B cell (primary cell): ENCODE results near the gene CDC42. TPM values are rescaled to one million over a fixed set of nuclear protein-coding genes. Genes with fewer than 3 reads are reported as not detected.

Source experiments
- ATAC-seq: fragments of 200-7000 bp; cut with Tn5 transposase; one replicate; pipeline ENCODE4 v1.10.0; 2021; ENCODE audit warnings: low read depth, mild to moderate bottlenecking, moderate number of reproducible peaks, moderate library complexity
- CTCF ChIA-PET: fragments of 350-600 bp; sonication (Branson Sonifier 250); formaldehyde crosslinking; loops from one replicate; lab custom pipeline; 2021; ENCODE audit warnings: antibody characterized with exemption, inconsistent platforms; lab: Charles Lee
- POLR2A ChIA-PET: fragments of 350-600 bp; sonication (Branson Sonifier 250); formaldehyde crosslinking; loops from one replicate; lab custom pipeline; 2021; ENCODE audit warnings: antibody characterized with exemption; lab: Charles Lee
- DNase-seq: peaks from one replicate; pipeline ENCODE4 v3.0.0; 2013
- H2AFZ ChIP-seq: 2 replicates; pipeline ENCODE4 v1.6.1; 2012; ENCODE audit warnings: mild to moderate bottlenecking, low read depth, low read length; ENCODE audit not compliant: insufficient read depth, poor library complexity, severe bottlenecking
- H3K27ac ChIP-seq, 2 donors: 1 replicate in 1 of 2; 2 replicates in 1 of 2; pipeline ENCODE4 v1.5.1; 2012 to 2013; ENCODE audit warnings: low read length in 2 of 2, mild to moderate bottlenecking in 2 of 2, moderate library complexity in 1 of 2
- H3K27me3 ChIP-seq, 4 experiments: fragments of 200-600 bp in 1 of 4; sonication (generic) in 1 of 4; replicated peaks in 1 of 4; 1 replicate in 2 of 4; 2 replicates in 2 of 4; pipeline versions ENCODE4 v1.6.1 to v1.7.0; 2013 to 2016; ENCODE audit warnings: low read length in 3 of 4, mild to moderate bottlenecking in 2 of 4, mixed read lengths in 1 of 4, moderate library complexity in 1 of 4; ENCODE audit not compliant: insufficient read depth in 4 of 4, control insufficient read depth in 3 of 4; ENCODE audit errors: control extremely low read depth in 1 of 4
- H3K36me3 ChIP-seq, 2 experiments: replicated peaks in 1 of 2; 1 replicate in 1 of 2; 2 replicates in 1 of 2; pipeline versions ENCODE4 v1.6.1 to v1.7.1; 2013; ENCODE audit warnings: low read length in 1 of 2; ENCODE audit not compliant: insufficient read depth in 2 of 2, control insufficient read depth in 1 of 2; ENCODE audit errors: control extremely low read depth in 1 of 2, extremely low read depth in 1 of 2
- H3K4me1 ChIP-seq, 2 donors: fragments of 200-600 bp in 1 of 2; sonication (generic) in 1 of 2; 1 replicate in 1 of 2; 2 replicates in 1 of 2; pipeline versions ENCODE4 v1.5.1 to v1.6.1; 2013 to 2017; ENCODE audit warnings: low read length in 2 of 2; ENCODE audit not compliant: control insufficient read depth in 2 of 2, insufficient read depth in 2 of 2
- H3K4me2 ChIP-seq: replicated peaks from 2 replicates; pipeline ENCODE3; 2012; ENCODE audit warnings: mild to moderate bottlenecking, low read depth, low read length; ENCODE audit not compliant: poor library complexity, severe bottlenecking
- H3K4me3 ChIP-seq, 5 experiments: fragments of 200-600 bp in 1 of 5; sonication (generic) in 1 of 5; 1 replicate in 3 of 5; 2 replicates in 2 of 5; pipeline versions ENCODE4 v1.5.1 to v1.7.0; 2011 to 2016; ENCODE audit warnings: low read length in 4 of 5, mild to moderate bottlenecking in 4 of 5, low read depth in 2 of 5, control low read depth in 1 of 5, moderate library complexity in 1 of 5; ENCODE audit not compliant: insufficient read depth in 1 of 5; ENCODE audit errors: control extremely low read depth in 1 of 5, extremely low read depth in 1 of 5
- H3K79me2 ChIP-seq: fragments of 200-600 bp; sonication (generic); one replicate; pipeline ENCODE4 v1.6.0; 2016; ENCODE audit warnings: low read length; ENCODE audit not compliant: control insufficient read depth, insufficient read depth
- H3K9ac ChIP-seq: fragments of 200-600 bp; sonication (generic); 2 replicates; pipeline ENCODE4 v1.6.1; 2017; ENCODE audit warnings: mild to moderate bottlenecking, low read length, moderate library complexity
- H3K9me3 ChIP-seq, 3 donors: one replicate each; pipeline versions ENCODE4 v1.6.1 to v1.7.1; 2013; ENCODE audit warnings: low read length in 2 of 3; ENCODE audit not compliant: control insufficient read depth in 2 of 3, insufficient read depth in 1 of 3; ENCODE audit errors: control extremely low read depth in 1 of 3
- H4K20me1 ChIP-seq: 2 replicates; pipeline ENCODE4 v1.6.0; 2012; ENCODE audit warnings: mild to moderate bottlenecking, low read length; ENCODE audit not compliant: insufficient read depth, control insufficient read depth, poor library complexity, severe bottlenecking
- H3K27ac Mint-ChIP-seq: one replicate; pipeline ENCODE4 v1.8.0; 2021; ENCODE audit warnings: mixed read lengths
- H3K27me3 Mint-ChIP-seq: one replicate; pipeline ENCODE4 v1.8.0; 2021; ENCODE audit warnings: mixed read lengths
- H3K4me1 Mint-ChIP-seq: one replicate; pipeline ENCODE4 v1.8.0; 2021; ENCODE audit warnings: mixed read lengths
- H3K4me3 Mint-ChIP-seq: one replicate; pipeline ENCODE4 v1.8.0; 2021; ENCODE audit warnings: mixed read lengths
- H3K9me3 Mint-ChIP-seq: one replicate; pipeline ENCODE4 v1.8.0; 2022; ENCODE audit warnings: mixed read lengths; ENCODE audit not compliant: insufficient read depth
- EZH2 ChIP-seq: IDR thresholded peaks from 2 replicates; pipeline ENCODE4 v1.6.1; 2012; ENCODE audit warnings: borderline replicate concordance, low read depth, mild to moderate bottlenecking, moderate library complexity, low read length; ENCODE audit not compliant: insufficient read depth, poor library complexity, severe bottlenecking
- WGBS: methylation state at CpG from one replicate; pipeline ENCODE4 v1.1.5; 2013; ENCODE audit warnings: missing lambda C conversion rate; ENCODE audit not compliant: insufficient coverage; 5-methylcytosine and 5-hydroxymethylcytosine counted together
- intact Hi-C: fragments of 100-400 bp; cut with micrococcal nuclease; formaldehyde crosslinking; loops from one replicate; pipeline ENCODE4 v1.10.0; 2022
- polyA plus RNA-seq: library from polyadenylated mRNA; depleted of rRNA; stranded (reverse); fragments of >200 nt; gene quantifications from 2 replicates; pipeline ENCODE4 v1.2.3, GENCODE V29; 2012
- total RNA-seq, 2 donors: library from RNA; stranded (reverse); fragments of 120-200 nt in 1 of 2; gene quantifications; 1 replicate in 1 of 2; 2 replicates in 1 of 2; pipeline versions ENCODE4 v1.2.3 to v1.2.4, GENCODE V29; 2013 to 2022
- TF ChIP-seq, protein P1 (sequence below): fragments of 200-600 bp; IDR thresholded peaks from one replicate; pipeline ENCODE4 v1.8.0; 2022; ENCODE audit warnings: antibody characterized with exemption, mild to moderate bottlenecking

Gene CDC42
- total and polyA plus RNA-seq, 2 donors (not counting 1 experiment from before 2014, with no cell fraction given), result 111 to 202 TPM

DNA sequence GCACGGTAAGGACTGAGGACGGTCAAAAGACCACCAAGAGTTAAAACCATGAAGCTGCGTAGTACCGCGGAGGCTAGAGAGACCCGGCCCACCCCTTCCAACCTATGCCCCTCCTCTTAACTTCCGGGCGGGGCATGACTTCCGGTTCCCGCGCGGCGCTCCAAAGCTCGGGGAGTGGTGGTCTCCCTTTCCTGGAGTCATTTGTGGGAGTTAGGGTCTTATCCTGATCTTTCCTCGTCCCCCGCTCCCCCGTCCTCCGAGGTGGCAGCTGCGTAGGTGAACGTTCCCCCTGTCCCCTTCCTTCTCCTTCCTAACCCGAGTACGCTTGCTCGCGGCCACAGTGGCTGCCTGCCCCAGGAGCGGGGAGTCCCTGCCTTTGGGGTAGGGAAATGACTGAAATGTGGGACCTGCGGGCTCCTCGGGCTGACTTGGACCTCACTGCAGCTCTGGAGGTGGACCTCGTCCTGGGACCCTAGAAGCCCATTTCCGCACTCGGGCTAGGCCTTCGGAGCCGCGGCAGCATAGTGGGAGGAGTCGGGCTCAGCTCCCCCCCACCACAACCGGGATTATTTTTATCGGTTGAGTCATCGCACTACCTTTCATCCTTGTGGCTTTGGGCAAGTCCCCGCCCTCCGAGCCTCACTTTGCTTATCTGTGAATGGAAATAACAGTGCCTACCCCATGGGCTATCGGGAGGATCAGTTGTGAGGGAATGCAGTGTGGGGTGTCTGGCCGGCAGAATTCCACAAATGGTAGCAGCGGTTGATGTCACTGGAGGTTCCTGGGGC is 26.9 kb upstream of the CDC42 start:
- peak overlapping the region; percentile 88 for H3K4me2 ChIP-seq
- TF ChIP-seq, protein P1, sequence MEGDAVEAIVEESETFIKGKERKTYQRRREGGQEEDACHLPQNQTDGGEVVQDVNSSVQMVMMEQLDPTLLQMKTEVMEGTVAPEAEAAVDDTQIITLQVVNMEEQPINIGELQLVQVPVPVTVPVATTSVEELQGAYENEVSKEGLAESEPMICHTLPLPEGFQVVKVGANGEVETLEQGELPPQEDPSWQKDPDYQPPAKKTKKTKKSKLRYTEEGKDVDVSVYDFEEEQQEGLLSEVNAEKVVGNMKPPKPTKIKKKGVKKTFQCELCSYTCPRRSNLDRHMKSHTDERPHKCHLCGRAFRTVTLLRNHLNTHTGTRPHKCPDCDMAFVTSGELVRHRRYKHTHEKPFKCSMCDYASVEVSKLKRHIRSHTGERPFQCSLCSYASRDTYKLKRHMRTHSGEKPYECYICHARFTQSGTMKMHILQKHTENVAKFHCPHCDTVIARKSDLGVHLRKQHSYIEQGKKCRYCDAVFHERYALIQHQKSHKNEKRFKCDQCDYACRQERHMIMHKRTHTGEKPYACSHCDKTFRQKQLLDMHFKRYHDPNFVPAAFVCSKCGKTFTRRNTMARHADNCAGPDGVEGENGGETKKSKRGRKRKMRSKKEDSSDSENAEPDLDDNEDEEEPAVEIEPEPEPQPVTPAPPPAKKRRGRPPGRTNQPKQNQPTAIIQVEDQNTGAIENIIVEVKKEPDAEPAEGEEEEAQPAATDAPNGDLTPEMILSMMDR, result no peak
- no peak for TF ChIP-seq EZH2
- H4K20me1 ChIP-seq, result no peaks in the 10 kb centered on the region
- H2AFZ ChIP-seq, result peak overlapping the region; percentile 71
- Mint-ChIP-seq H3K9me3 (no peaks in the 10 kb centered on the region), H3K27ac (peak overlapping the region; percentile 98), H3K27me3 (no peaks in the 10 kb centered on the region), H3K4me1 (peaks cover 43% of the 10 kb centered on the region), H3K4me3 (peak overlapping the region; percentile 96)
- CTCF ChIA-PET, result interaction anchor here (0.9 to 6.4 kb wide), 9 partner anchors 8 to 243 kb away, joined by 3 to 89 read pairs (median 7); partner anchors contain the start of genes CDC42 and USP48
- H3K27me3 ChIP-seq, result no peaks in the 10 kb centered on the region
- ATAC-seq (peak; percentile 76), DNase-seq (peak; percentile 93)
- peaks cover 17 to 38% of the 10 kb centered on the region in 2 donors for H3K4me1 ChIP-seq
- peaks cover 0 to 7% of the 10 kb centered on the region in 2 experiments for H3K36me3 ChIP-seq
- intact Hi-C loops, result loop anchor here (1.0 to 10.0 kb wide), 7 partner anchors 14 to 1238 kb away; partner anchors contain the start of genes CDC42, ECE1, HP1BP3 and USP48
- 0% methylated on average over 29 of the region's 42 CpGs for WGBS
- peak overlapping the region; percentile 99 for H3K9ac ChIP-seq
- H3K9me3 ChIP-seq, result peaks cover 0 to 6% (median 0%) of the 10 kb centered on the region in 3 donors
- H3K4me3 ChIP-seq, result peak overlapping the region; percentile 85 to 99 (median 94)
- POLR2A ChIA-PET, result interaction anchor here (0.9 to 2.7 kb wide), 11 partner anchors 8 to 1239 kb away, joined by 3 to 87 read pairs (median 5); partner anchors contain the start of genes CDC42, HP1BP3 and USP48
- H3K79me2 ChIP-seq, result peaks cover 24% of the 10 kb centered on the region
- H3K27ac ChIP-seq, result peak overlapping the region; percentile 98

DNA sequence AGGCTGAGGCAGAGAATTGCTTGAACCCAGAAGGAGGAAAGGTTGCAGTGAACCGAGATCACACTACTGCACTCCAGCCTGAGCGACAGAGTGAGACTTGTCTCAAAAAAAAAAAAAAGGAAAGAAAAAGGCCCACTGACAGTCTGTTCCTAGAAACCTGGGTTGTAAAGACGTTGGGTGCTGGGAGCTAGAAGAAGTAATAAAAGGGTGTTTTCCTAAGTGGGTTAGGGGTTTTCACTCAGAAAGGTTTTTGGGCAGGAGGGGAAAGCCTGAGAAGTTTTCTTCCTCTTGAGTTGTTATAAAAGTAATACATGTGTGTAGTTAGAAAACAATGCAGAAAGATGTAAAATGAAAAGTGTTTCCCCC is 25.6 kb upstream of the CDC42 start:
- Histone ChIP-seq H3K4me1 (peaks cover 22 to 47% of the 10 kb centered on the region in 2 donors), H3K4me3 (no peak overlapping the region), H3K79me2 (peaks cover 26% of the 10 kb centered on the region)

More for the DNA sequence above, 25.6 kb upstream of the CDC42 start:
- Mint-ChIP-seq H3K27me3 (no peaks in the 10 kb centered on the region), H3K27ac (peak overlapping the region; percentile 98), H3K4me1 (peaks cover 53% of the 10 kb centered on the region), H3K4me3 (peak overlapping the region; percentile 79), H3K9me3 (no peaks in the 10 kb centered on the region)
- intact Hi-C loops, result loop anchor here (1.0 to 10.0 kb wide), 6 partner anchors 12 to 1240 kb away; partner anchors contain the start of genes CDC42, ECE1 and HP1BP3
- Histone ChIP-seq H4K20me1 (no peaks in the 10 kb centered on the region), H3K36me3 (peaks cover 0 to 8% of the 10 kb centered on the region in 2 experiments), H2AFZ (no peak overlapping the region), H3K9me3 (peaks cover 0 to 6% (median 0%) of the 10 kb centered on the region in 3 donors), H3K9ac (peak overlapping the region; percentile 99), H3K4me2 (peak overlapping the region; percentile 88), H3K27me3 (no peaks in the 10 kb centered on the region), H3K27ac (peak overlapping the region; percentile 98)
- DNase-seq (peak; percentile 43), ATAC-seq (no peak)
- CTCF ChIA-PET, result interaction anchor here (1.9 kb wide), 1 partner anchor 11 kb away, joined by 5 read pairs; no protein-coding TSS in a partner anchor
- no peak for TF ChIP-seq EZH2
- TF ChIP-seq, protein P1, result no peak
- POLR2A ChIA-PET, result interaction anchor here (2.1 kb wide), 1 partner anchor 26 kb away, joined by 11 read pairs; the partner anchor contains the start of gene CDC42
- 35% methylated on average over 2 of the region's 3 CpGs for WGBS
